Inflammatory macrophage (primary cell): ENCODE data around the gene CSN1S1.
"Not testable (repeated sequence)": the region's sequence is repeated elsewhere in the genome, so short reads cannot be mapped to it uniquely, and the experiment has no call there.

Experiments used
- DNase-seq, 2 donors: peaks; one replicate each; pipeline ENCODE4 v3.0.0-alpha.2; 2020 to 2022
- total RNA-seq, 18 experiments: gene quantifications; one replicate each; lab custom pipeline; 2026; ENCODE audit warnings: mixed read lengths in 6 of 18, inconsistent platforms in 2 of 18; lab: John Stamatoyannopoulos, UW

Gene CSN1S1, protein sequence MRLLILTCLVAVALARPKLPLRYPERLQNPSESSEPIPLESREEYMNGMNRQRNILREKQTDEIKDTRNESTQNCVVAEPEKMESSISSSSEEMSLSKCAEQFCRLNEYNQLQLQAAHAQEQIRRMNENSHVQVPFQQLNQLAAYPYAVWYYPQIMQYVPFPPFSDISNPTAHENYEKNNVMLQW
- 0 to 0.04 (median 0) reads per million in 18 experiments for total RNA-seq

DNA sequence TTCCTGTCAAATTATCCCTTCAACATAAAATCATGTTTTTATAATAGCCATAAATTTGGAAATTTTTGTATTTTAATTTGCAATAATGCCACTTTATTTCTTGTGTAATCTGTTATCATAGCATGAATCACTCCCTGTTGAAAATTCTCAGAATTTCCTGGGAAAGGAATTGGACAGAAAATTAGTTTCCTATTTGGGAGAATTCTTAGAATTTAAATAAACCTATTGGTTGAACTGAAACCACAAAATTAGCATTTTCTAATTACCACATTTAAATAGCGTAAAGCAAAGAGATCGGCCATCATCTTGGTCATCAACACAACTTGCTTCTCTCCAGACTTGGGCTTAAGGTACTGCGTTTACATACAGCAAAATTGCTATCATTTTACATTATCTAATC lies at the start of gene CSN1S1:
TSS of gene CSN1S1 (plus strand) at position 301 of the 400 bp plus-strand sequence. CDS start 1,488 bp downstream, outside the sequence.
- DNase-seq, result no peak

DNA sequence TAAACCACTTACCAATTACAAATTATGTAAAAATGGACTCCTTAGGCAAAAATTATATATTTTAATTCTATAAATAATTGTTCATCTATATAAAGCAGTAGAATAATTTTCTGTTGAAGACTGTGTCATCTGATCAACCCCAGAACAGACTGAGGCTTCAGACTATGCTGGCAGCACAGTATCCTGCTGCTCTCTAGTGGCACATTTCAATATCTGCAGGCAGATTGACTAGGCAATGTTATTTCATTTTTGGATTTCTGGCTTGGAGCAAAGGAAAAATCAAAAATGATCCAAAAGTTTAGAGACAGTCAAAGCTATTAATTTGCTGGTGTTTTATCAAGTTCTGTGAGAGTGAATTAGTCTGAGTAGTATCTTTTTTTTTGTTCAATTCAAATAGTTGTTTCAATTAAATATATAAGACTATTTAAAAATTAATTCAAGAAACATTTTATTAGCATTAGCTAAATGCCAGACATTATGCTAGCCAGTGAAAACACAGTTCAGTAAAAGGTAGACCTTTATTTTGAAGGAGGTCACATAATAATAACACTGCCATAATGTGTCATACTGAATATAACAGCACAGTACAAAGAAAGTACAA lies 49.6 kb upstream of the CSN1S1 start:
- DNase-seq, result peak; percentile 60 to 66

DNA sequence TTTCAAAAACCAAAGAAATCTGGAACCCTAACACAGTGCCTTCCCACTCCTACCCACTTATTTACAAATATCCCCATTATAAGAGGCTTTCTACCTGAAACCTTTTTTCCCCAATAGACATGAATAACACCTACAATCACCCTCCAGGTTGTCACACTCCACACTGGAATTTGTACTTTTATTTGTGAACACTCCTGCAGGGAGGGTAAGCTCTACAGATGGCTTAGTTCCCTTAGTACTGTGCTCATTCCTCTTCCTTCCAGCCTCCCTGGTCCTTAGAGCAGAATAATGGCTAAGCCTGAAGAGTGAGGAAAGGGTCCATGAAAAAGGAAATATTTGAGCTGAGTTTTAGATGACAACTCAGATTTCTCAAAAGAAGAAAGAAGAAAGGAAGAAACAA lies 48.7 kb upstream of the CSN1S1 start:
- no peak for DNase-seq

DNA sequence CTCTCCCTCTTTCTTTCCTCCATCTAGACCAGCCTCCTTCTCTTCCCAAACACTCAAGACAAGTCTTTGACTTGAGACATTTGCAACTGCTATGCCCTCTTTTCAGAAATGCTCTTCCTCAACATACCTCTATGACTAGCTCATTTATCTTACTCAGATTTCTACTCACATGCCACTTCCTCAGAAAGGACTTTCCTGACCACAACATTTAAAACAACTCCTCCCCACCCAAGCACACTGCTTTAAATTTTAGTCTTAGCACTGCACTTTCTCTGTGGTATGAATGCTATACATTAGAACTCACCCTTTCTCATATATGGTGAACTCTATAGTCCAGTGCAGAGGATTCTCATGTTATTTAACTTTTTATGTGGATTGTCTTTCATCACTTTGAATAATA lies 42.5 kb upstream of the CSN1S1 start:
- DNase-seq, result no peak

DNA sequence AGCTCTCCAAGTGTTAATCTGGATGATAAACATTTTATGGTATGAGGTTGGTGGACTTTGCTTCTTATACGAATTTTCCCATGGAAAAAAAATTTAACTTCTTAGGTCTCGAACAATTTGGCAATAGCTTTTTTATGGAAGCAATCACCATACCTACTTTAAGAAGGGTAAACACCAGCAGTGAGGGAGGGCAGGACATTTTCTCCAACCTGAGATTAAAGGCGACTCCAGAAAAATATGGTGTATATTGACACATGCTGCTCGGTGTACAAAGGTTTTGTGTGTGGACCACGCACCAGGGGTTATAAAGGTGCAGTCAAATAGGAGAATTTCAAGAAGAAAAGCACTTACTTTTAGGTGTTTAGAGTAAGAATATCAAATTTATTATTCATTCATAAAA lies 36.7 kb upstream of the CSN1S1 start:
- DNase-seq, result no peak

DNA sequence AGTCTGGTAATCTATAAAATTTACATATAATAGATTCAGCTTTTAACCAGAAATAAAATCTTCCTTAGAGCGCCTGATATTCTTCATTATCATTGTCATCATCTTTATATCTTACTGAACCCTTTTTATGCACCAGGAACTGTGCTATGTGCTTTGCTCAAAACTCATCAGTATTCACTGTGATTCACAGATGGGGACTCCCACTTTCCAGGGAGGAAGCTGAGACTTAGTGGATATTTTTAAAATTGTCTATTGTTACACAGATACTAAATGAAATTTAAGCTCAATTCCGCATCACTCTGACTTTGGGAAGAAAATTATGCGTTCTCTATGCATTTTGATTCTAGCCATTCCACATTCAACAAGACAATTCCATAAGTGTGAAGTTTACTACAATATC lies 36.1 kb upstream of the CSN1S1 start:
- DNase-seq, result no peak

DNA sequence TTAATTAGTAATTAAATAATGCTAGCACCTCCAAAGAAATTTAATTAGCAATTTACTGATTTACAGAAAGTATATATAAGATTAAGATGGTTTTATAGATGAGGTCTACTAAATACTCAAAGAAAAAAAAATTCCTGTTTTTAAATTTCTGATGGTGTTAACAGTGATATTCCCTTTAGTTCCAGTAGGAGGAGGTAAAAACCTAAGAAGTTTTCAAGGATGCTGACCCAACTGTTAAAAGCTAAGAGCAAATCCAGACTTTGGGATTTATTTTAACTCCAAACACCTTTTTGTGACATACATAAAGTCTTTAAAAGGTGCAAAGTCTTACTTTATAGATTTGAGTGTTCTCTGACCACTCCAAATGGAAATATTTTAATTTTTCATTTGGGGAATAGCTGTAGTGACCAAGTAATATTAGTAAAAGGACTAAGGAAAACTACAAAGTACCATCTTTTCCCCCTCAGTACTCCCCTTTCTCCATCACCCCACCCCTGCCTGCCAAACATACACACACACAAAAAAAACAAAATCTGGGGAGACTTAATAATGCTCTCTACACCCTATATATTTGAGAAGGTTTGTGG lies 34.2 kb upstream of the CSN1S1 start:
- DNase-seq, result no peak

DNA sequence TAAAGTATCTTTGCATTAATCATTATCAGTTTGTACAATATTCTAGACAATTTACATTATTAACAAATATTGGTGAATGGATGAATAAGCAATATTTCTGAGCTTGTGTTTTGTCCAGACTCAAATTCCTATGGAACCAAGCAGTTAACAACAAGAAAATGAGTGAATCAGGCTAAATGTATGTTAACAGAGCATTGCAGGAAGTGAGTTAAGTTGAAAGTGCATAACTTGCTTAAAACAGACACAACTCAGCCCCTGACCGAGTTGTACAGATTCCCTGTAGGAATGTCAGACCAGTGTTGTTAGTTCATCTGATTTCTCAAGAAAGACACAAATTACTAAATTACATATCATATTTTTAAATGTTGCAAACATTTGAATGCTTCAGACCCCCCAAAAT lies 23.7 kb upstream of the CSN1S1 start:
- no peak for DNase-seq

DNA sequence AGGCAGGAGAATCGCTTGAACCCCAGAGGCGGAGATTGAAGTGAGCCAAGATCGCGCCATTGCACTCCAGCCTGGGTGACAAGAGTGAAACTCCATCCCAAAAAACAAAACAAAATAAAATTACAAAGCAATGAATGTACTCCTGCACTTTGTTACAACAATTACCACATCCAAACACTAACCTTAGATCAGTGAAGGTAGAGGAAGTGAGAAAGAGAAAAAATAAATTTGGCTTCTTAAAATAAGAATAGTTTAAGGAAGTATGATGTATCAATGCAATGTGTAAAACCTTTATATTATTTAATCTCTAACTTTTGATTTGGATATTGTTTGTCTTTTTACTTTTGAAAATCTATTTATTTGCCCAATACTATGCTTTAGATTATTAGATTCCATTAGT lies 21.7 kb upstream of the CSN1S1 start:
- DNase-seq, result no peak

DNA sequence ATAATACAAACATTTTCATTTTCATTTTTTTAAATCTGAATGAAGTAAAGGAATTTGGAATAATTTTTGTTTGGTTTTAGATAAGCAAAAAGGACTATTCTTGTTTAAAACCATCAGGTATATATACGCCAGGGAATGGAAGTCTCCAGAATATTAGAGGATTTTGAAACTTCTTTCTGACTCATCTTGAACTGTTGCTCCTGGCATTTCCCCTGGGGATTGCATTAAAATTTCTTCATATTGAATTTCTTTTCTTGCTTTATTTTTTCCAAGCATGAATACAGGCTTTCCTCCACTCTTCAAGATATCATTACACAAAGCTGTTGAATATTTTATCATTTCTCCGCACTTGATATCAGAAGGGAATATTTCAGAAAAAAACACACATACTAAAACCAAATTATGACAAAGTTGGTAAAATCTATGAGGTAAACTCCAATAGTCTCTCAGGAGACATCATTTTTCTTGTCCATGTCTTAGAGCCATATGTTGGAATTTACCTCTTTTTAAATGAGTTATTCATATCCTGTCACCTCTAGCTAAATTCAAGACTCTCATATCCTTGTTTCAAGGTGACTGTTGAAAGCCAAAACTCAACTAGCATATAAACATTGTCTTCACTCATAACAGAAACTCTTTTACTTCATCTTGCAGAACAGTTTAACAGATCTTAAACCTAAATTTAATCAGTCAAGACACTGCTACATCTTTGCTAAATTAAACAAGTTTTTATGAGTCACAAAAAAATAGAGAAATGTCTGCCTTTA lies 20.7 kb upstream of the CSN1S1 start:
- no peak for DNase-seq

DNA sequence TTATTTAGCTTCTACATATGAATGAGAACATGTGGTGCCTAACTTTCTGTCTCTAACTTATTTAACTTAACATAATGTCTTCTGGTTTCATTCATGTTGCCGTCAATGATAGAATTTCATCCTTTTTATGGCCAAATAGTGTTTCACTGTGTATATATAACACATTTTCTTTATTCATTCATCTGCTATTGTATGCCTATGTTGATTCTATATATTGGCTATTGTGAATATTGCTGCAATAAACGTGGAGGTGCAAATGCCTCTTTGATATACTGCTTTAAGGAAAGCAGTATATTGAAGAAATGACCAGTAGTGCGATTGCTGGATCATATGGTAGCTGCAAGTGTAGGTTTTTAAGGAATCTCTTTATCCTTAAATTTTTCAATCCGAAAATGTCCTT lies 10.0 kb upstream of the CSN1S1 start:
- DNase-seq, result no peak

DNA sequence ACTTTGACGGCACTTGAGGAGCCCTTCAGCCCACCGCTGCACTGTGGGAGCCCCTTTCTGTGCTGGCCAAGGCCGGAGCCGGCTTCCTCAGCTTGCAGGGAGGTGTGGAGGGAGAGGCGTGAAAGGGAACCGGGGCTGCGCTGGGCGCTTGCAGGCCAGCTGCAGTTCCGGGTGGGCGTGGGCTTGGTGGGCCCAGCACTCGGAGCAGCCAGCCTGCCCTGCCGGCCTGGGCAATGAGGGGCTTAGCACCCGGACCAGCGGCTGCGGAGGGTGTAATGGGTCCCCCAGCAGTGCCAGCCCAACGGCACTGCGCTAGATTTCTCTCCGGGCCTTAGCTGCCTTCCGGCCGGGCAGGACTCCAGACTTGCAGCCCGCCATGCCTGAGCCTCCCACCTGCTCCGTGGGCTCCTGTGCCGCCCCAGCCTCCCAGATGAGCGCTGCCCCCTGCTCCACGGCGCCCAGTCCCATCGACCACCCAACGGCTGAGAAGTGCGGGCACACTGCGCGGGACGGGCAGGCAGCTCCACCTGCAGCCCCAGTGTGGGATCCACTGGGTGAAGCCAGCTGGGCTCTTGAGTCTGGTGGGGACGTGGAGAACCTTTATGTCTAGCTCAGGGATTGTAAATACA lies 7.0 kb upstream of the CSN1S1 start:
- not testable (repeated sequence) for DNase-seq

DNA sequence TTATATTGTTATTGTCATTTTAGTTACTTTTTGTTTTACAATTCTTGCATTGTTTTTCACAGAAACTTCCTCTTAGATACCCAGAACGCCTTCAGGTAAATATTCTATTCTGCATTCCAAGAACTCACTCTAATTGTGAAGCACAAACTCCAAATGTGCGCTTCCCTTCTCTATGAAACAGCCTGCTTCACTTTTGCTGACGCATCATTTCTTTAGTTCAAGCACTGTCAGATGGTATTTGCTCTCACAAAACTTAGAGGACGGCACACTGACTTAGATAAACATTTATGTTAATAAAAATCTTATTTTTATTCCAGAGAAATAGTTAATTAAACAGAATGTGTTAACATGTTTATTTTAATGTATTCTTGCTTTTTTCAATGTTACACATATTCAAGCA lies 3.3 kb downstream of the CSN1S1 start:
- DNase-seq, result no peak

DNA sequence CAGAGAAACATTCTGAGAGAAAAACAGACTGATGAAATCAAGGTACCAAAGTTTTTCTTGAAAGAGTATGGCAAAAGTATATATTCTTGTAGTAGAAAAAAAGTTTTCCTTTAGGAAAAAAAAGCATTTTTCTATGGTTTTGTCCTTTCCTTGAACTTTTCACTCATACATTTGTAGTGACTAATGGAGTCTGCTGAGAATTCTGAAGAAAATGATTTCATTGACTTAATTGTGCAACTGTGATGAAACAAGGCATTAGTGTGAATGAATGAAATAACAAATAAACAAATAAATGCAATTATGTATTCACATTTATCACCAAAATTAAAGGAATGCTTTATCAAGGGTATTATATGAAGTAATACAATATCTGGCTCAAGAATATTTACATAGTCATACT lies 5.7 kb downstream of the CSN1S1 start:
- DNase-seq, result no peak

DNA sequence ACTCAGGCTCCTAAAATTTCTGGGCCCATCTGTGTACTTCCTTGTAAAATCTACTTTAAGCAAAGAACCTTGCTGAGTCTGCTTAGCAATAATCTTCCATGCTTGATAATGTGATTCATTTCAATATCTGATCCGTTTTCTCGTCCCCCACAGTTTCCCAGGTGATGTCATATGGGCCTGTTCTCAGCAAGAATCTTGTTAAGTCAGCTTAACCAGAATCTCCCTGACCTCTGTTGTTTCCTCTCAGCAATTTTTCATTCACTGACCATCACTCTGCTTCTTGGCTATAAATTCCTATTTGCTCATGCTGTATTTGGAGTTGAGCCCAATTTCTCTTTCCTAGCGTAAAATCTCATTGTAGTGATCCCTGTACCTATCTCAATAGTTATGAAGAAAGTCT lies 20.7 kb downstream of the CSN1S1 start:
- no peak for DNase-seq

DNA sequence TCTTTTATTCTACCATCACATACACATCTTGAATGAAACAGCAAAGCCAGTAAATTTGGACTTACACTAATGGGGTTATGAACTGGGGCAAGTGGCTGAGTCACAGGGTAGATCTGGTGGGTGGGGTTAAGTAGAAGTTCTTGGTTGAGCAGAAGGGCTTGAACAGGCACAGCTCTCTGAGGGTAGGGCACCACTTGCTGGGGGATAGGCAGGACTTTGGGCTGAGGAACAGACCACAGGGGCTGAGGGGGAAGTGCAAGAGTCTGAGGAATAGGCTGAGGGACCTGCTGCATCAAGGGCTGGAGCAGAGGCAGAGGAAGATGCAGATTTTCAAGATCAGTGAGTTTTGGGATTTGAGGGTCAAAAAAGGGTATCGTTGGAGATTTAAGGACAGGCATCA lies 26.3 kb downstream of the CSN1S1 start:
- no peak for DNase-seq

DNA sequence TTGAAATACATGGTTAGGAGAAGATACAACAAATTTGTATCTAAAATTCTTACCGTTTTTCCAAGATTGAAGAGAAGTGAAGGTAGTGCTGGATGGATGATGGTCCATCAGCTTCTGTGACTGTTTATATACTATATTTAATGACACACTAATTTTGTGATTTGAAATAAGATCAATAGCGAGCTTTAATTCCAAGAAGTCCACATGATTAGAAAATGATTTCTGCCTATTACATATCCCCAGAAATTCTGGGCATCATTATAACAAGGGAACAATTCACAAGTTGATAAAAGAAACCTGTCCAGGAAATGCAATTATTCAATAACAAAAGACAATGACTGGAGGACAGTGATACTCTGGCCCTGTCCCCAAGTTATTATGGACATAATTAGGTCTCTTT lies 34.8 kb downstream of the CSN1S1 start, which contains the start of gene CSN2:
TSS of gene CSN2 (minus strand) at position 101 of the 400 bp plus-strand sequence. CDS start 4,733 bp downstream, outside the sequence.
- DNase-seq, result no peak

DNA sequence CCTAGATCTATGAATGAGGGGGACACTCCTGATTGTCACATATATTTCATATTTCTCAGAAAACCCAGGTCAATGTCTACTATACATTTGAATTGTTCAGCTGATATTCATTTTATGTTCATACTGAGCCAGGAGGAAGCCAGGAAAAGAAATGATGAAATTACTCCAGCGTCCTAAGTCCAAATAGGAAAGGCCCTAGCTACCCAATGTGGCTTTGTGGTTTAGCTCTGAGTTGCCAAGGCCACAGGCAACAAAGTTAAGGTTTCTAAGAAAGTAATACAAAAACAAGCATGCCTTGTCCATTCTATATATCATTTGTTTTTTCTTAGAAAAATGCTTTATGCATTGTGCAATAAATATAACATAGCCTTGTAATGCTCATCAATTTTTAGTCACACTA lies 39.2 kb downstream of the CSN1S1 start:
- no peak for DNase-seq

DNA sequence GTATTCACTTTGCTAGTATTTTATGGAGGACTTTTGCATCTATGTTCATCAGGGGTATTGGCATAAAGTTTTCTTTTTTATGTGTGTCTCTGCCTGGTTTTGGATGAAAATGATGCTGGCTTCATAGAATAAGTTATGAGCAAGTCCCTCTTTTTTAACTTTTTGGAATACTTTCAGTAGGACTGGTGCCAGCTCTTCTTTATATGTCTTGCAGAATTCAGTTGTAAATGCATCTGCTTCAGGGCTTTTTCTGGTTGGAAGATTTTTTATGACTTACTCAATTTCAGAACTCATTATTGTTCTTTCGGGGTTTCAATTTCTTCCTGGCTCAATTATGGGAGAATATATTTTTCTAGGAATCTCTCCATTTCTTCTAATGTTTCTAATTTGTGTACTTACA lies 43.8 kb downstream of the CSN1S1 start:
- no peak for DNase-seq

DNA sequence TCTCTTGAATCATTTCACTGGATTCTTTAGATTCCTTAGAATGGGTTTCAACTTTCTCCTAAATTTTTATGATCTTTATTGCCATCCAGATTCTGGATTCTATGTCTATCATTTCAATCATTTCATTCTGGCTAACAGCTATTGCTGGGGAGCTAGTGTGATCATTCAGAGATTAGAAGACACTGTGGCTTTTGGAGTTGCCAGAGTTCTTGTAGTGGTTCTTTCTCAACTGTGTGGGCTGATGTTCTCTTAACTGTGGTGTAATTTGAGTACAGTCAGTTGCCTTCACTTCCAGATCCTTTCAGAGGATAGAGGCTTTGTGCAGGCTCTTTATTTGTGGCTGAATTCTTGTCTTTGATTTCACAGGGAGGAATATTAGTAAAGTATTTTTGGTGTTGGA lies 46.7 kb downstream of the CSN1S1 start:
- no peak for DNase-seq

DNA sequence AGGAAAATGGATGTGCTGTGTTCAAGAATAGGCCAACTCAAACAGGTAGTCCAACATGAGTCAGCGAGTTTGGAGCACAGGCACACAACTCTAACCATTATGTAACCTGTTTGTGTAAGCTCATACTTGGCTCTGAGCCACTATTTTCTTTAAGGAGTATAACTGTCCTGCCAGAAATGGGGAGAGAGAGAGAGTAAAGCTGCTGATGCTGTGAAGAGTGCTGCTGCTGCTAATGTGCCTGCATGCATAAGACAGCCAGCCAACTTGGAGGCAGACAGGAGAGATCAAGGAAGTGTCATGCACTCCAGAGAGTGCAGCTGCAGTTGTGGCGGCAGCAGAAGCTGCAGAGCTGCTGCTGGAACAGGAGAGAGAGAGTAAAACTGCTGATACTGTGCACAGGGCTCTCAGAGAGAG lies 53.2 kb downstream of the CSN1S1 start:
- no peak for DNase-seq

DNA sequence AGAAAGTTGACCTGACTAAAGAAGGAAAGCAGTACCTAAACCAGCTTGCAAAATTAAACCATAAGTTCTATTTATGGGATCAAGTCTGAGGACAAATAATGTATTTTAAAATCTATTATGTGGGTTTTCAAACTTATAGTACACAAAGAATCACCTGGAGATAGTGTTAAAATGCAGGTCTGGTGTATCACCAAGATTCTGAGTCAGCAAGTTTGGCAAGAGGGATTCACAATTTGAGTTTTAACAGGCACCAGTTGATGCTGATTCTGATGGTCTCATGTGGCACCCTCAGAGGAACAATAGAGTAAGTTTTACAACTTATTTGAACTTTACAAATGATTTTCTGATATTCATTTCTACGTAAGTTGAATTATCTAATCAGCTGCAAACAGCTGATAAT lies 55.8 kb downstream of the CSN1S1 start:
- DNase-seq, result no peak

DNA sequence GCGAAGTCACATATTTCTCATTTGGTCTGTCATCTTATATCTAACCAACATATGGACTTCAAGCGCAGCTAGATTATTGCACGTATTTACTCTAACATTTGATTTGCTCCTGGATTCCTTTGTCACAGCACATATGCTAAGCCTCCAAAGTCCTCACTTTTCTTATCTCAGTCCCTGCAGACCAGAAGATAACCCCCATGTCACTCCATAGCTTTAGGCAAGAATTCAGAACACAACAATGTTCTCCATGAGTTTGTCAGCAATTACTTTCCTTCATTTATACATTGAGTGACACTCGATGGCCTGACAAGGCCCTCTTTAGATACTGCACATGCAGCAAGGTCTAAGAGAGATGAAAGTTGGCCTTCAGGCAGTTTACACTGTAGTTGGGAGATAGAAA lies 60.1 kb downstream of the CSN1S1 start:
- no peak for DNase-seq
